Endothelial cell of umbilical vein (primary cell): ENCODE results near the gene CRYL1. TPM values are rescaled to one million over a fixed set of nuclear protein-coding genes. Genes with fewer than 3 reads are reported as not detected.

Experiments used
- BruUV-seq: library from RNA; stranded (reverse); fragments of 400-500 nt; replicated peaks from 2 replicates; lab custom pipeline; 2021; lab: Mats Ljungman, UMichigan
- CTCF ChIA-PET: fragments of 300-600, 350-600 bp; sonication (Branson Sonifier 250); formaldehyde crosslinking; loops from one replicate; lab custom pipeline; 2021; ENCODE audit warnings: antibody characterized with exemption, inconsistent platforms; lab: Charles Lee
- POLR2A ChIA-PET: fragments of 300-600, 350-600 bp; sonication (Branson Sonifier 250); formaldehyde crosslinking; loops from one replicate; lab custom pipeline; 2021; ENCODE audit warnings: antibody characterized with exemption, inconsistent platforms; lab: Charles Lee
- DNase-seq: peaks from one replicate; pipeline ENCODE4 v3.0.0-alpha.2; 2011; ENCODE audit warnings: low read depth, low spot score
- FAIRE-seq: peaks from 2 replicates; lab custom pipeline; 2011; peaks lifted over from hg19 to GRCh38; lab: Jason Lieb, UNC
- H2AFZ ChIP-seq: 2 replicates; pipeline ENCODE4 v1.6.0; 2012; ENCODE audit warnings: low read depth, low read length, control low read depth, inconsistent platforms
- H3K27ac ChIP-seq: 2 replicates; pipeline ENCODE4 v1.5.1; 2011; ENCODE audit warnings: low read depth, mild to moderate bottlenecking, control low read depth, low read length, moderate library complexity; ENCODE audit not compliant: insufficient read depth
- H3K27me3 ChIP-seq, 2 experiments: 2 replicates each; pipeline versions ENCODE4 v1.6.0 to v1.6.1; 2011; ENCODE audit warnings: low read length in 2 of 2, mixed read lengths in 1 of 2; ENCODE audit not compliant: control insufficient read depth in 2 of 2, insufficient read depth in 2 of 2
- H3K36me3 ChIP-seq, 2 experiments: 2 replicates in 1 of 2; 3 replicates in 1 of 2; pipeline ENCODE4 v1.5.1; 2011; ENCODE audit warnings: low read length in 2 of 2, mild to moderate bottlenecking in 1 of 2, moderate library complexity in 1 of 2; ENCODE audit not compliant: control insufficient read depth in 2 of 2, insufficient read depth in 2 of 2; ENCODE audit errors: extremely low read depth in 1 of 2
- H3K4me1 ChIP-seq: 3 replicates; pipeline ENCODE4 v1.5.1; 2011; ENCODE audit warnings: mild to moderate bottlenecking, low read length; ENCODE audit not compliant: control insufficient read depth, insufficient read depth; ENCODE audit errors: extremely low read depth
- H3K4me2 ChIP-seq: 2 replicates; pipeline ENCODE4 v1.6.1; 2011; ENCODE audit warnings: low read length, control low read depth, mixed read lengths; ENCODE audit not compliant: insufficient read depth
- H3K4me3 ChIP-seq, 3 experiments: fragments of 200-600 bp in 1 of 3; sonication (generic), shearing (Covaris generic) in 1 of 3; replicated peaks in 1 of 3; 2 replicates each; pipeline ENCODE4 v1.5.1; 2011 to 2016; ENCODE audit warnings: control low read depth in 3 of 3, low read length in 3 of 3, mild to moderate bottlenecking in 2 of 3, inconsistent platforms in 1 of 3, low read depth in 1 of 3, moderate library complexity in 1 of 3; ENCODE audit not compliant: insufficient read depth in 1 of 3
- H3K79me2 ChIP-seq: 2 replicates; pipeline ENCODE4 v1.6.0; 2012; ENCODE audit warnings: low read length, inconsistent platforms; ENCODE audit not compliant: control insufficient read depth, insufficient read depth
- H3K9ac ChIP-seq: replicated peaks from 2 replicates; pipeline ENCODE3; 2011; ENCODE audit warnings: low read length, control low read depth; ENCODE audit not compliant: insufficient read depth; ENCODE audit errors: extremely low read depth
- H3K9me1 ChIP-seq: replicated peaks from 3 replicates; pipeline ENCODE4 v1.6.0; 2011; ENCODE audit warnings: mild to moderate bottlenecking, low read length; ENCODE audit not compliant: control insufficient read depth, insufficient read depth; ENCODE audit errors: extremely low read depth
- H3K9me3 ChIP-seq: replicated peaks from 2 replicates; pipeline ENCODE4 v1.5.1; 2012; ENCODE audit warnings: low read length, inconsistent platforms; ENCODE audit not compliant: control insufficient read depth, insufficient read depth
- H4K20me1 ChIP-seq: replicated peaks from 2 replicates; pipeline ENCODE3; 2011; ENCODE audit warnings: mild to moderate bottlenecking, low read length; ENCODE audit not compliant: control insufficient read depth, insufficient read depth; ENCODE audit errors: extremely low read depth
- FOS ChIP-seq: IDR thresholded peaks from 2 replicates; pipeline ENCODE4 v1.6.1; 2011; ENCODE audit warnings: mild to moderate bottlenecking, low read length, moderate library complexity, borderline replicate concordance; ENCODE audit not compliant: insufficient read depth
- GATA2 ChIP-seq: IDR thresholded peaks from 2 replicates; pipeline ENCODE4 v1.7.0; 2011; ENCODE audit warnings: low read depth, mild to moderate bottlenecking, moderate library complexity, mixed read lengths, low read length; ENCODE audit not compliant: insufficient read length, insufficient read depth
- JUN ChIP-seq: IDR thresholded peaks from 2 replicates; pipeline ENCODE4 v1.6.1; 2011; ENCODE audit warnings: borderline replicate concordance, low read depth; ENCODE audit not compliant: insufficient read length, insufficient read depth
- MYC ChIP-seq: IDR thresholded peaks from one replicate; pipeline ENCODE4 v1.6.1; 2011; ENCODE audit warnings: mild to moderate bottlenecking, low read depth, low read length
- dilution Hi-C: fragments of 300-500 bp; cut with MboI; formaldehyde crosslinking; loops from one replicate; pipeline ENCODE4 v1.15.0; 2019; ENCODE audit warnings: low sequenced_read_pairs; ENCODE audit not compliant: extremely low pct_ligation_motif_present
- intact Hi-C: fragments of 100-400 bp; cut with micrococcal nuclease; formaldehyde crosslinking; loops from one replicate; pipeline ENCODE4 v1.10.0; 2022
- polyA plus RNA-seq, 4 experiments: library from polyadenylated mRNA; depleted of rRNA in 3 of 4; stranded (reverse) in 3 of 4; unstranded in 1 of 4; fragments of >200 nt; gene quantifications; 2 replicates each; pipeline versions ENCODE4 v1.2.1 to v1.2.3, GENCODE V29; 2011 to 2012; ENCODE audit warnings: missing spikeins in 1 of 4
- total RNA-seq: library from RNA; stranded (reverse); gene quantifications from 2 replicates; pipeline ENCODE4 v1.2.3, GENCODE V29; 2021

The CRYL1 gene
- total and polyA plus RNA-seq, 2 donors (not counting 3 experiments of a cell fraction or from before 2014, with no cell fraction given), result 13.9 to 39.0 TPM

GRCh38 chr13:20393273-20394168, 132.1 kb downstream of the CRYL1 start:
- FAIRE-seq (no peak), DNase-seq (no peak)
- H3K79me2 ChIP-seq, result no peaks in the 10 kb centered on the region
- dilution Hi-C loops, result no loop called here
- H3K27ac ChIP-seq, result no peak overlapping the region
- no peaks in the 10 kb centered on the region for H3K36me3 ChIP-seq
- H4K20me1 ChIP-seq, result no peaks in the 10 kb centered on the region
- intact Hi-C loops, result no loop called here
- no peaks in the 10 kb centered on the region for H3K9me1 ChIP-seq
- no peaks in the 10 kb centered on the region for H3K27me3 ChIP-seq
- BruUV-seq, result no TSS peak
- no peak overlapping the region for H3K4me2 ChIP-seq
- TF ChIP-seq JUN (no peak), FOS (no peak)
- no peak overlapping the region for H2AFZ ChIP-seq
- no peak overlapping the region for H3K4me3 ChIP-seq
- ChIA-PET CTCF (no interaction called here), POLR2A (no interaction called here)
- no peaks in the 10 kb centered on the region for H3K9me3 ChIP-seq
- no peaks in the 10 kb centered on the region for H3K4me1 ChIP-seq
- H3K9ac ChIP-seq, result no peak overlapping the region

- H3K9me1 ChIP-seq, result no peaks in the 10 kb centered on the region
- dilution Hi-C loops, result no loop called here
- DNase-seq (no peak), FAIRE-seq (no peak)
- H3K27ac ChIP-seq, result no peak overlapping the region
- H3K9ac ChIP-seq, result no peak overlapping the region
- H3K4me2 ChIP-seq, result no peak overlapping the region
- no peak overlapping the region for H2AFZ ChIP-seq
- no peaks in the 10 kb centered on the region for H3K4me1 ChIP-seq
- H3K79me2 ChIP-seq, result no peaks in the 10 kb centered on the region
- ChIA-PET CTCF (no interaction called here), POLR2A (no interaction called here)
- BruUV-seq, result no TSS peak
- no peak for TF ChIP-seq JUN
- TF ChIP-seq GATA2, result no peak
- TF ChIP-seq MYC, result no peak
- no peak overlapping the region for H3K4me3 ChIP-seq
- no peaks in the 10 kb centered on the region for H3K27me3 ChIP-seq
- intact Hi-C loops, result no loop called here
- H4K20me1 ChIP-seq, result no peaks in the 10 kb centered on the region
- no peaks in the 10 kb centered on the region for H3K9me3 ChIP-seq
- no peaks in the 10 kb centered on the region for H3K36me3 ChIP-seq
Observed at GRCh38 chr13:20392530-20392929, 133.1 kb downstream of the CRYL1 start.
